HG02885 (cell line): ENCODE measurements around the gene RRM1.
"Not testable (repeated sequence)": the region's sequence is repeated elsewhere in the genome, so short reads cannot be mapped to it uniquely, and the experiment has no call there.

ENCODE experiments used
- ATAC-seq: cut with Tn5 transposase; IDR thresholded peaks from one replicate; pipeline ENCODE4 v1.9.1; 2021; ENCODE audit warnings: mild to moderate bottlenecking; ENCODE audit not compliant: unreplicated experiment, poor library complexity

The RRM1 gene

GRCh38 chr11:4094348-4095291 lies at the start of gene RRM1:
RRM1 (plus strand) TSS chr11:4094799; CDS start chr11:4095013, 214 bp downstream.
- ATAC-seq, result peak; percentile 94

DNA sequence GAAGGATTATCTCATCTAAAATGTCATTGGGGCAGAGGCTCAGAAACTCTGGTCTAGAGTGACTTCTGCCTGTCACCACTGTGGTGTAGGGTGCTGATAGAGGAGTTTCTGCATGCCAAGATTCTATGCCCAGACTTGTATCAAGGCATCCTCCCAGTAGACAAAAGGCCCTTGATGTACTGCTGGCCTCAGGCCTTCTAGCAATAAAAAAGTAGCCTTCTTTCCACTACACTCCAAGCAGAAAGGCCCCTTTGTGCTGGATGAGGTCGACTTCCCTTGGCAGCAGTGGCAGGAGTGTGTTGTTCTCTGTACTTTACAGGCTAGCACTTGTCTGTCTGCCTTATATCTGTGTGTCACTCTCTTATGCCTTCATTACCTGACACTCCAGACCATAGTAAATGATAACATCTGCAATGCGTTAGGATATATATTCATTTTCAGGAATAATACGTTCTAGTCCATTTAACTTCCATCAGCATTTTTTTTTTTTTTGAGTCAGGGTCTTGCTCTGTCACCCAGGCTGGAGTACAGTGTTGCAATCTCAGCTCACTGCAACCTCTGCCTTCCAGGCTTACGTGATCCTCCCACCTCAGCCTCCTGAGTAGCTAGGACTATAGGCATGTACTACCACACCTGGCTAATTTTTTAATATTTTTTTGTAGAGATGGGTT lies 49.5 kb upstream of the RRM1 start:
- no peak for ATAC-seq

GRCh38 chr11:4048340-4048739 lies 46.3 kb upstream of the RRM1 start:
- ATAC-seq, result no peak

DNA sequence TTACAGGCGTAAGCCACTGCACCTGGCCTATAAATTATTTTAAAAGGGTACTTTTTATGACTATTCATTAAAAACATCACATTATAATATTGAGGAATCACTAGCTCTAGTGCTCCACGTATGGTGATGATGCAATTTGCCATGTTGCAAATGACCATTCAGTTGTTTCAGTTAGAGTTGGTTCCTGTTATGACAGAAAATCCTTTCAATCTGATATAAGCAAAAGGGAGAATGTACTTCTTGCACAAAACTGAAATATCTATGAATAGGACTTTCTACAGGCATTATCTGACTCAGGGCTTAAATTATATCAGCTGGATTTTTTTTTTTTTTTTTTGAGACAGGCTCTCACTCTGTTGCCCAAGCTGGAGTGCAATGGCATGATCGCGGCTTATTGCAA lies 45.6 kb upstream of the RRM1 start:
- ATAC-seq, result no peak

DNA sequence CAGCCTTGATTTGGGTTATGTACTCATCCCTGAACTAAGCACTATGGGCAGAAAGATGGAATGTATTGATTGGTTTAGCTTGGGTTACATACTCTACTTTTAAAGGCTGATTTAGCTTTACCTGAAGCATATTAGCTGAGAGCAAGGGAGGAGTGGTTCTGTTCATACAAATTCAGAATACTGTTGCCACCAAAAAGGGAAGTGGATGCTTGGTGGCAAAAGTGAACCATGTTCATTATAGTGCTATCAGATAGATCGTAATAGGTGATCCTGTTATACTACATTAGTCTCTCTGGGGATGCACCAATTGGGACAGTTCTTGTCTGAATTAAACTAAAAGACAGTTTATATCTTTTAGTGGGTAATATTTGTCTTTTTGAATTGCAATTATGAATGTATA lies 44.5 kb upstream of the RRM1 start:
- no peak for ATAC-seq

DNA sequence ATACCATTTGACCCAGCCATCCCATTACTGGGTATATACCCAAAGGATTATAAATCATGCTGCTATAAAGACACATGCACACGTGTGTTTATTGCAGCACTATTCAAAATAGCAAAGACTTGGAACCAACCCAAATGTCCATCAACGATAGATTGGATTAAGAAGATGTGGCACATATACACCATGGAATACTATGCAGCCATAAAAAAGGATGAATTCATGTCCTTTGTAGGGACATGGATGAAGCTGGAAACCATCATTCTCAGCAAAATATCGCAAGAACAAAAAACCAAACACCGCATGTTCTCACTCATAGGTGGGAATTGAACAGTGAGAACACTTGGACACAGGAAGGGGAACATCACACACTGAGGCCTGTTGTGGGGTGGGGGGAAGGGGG lies 41.4 kb upstream of the RRM1 start:
- ATAC-seq, result not testable (repeated sequence)

DNA sequence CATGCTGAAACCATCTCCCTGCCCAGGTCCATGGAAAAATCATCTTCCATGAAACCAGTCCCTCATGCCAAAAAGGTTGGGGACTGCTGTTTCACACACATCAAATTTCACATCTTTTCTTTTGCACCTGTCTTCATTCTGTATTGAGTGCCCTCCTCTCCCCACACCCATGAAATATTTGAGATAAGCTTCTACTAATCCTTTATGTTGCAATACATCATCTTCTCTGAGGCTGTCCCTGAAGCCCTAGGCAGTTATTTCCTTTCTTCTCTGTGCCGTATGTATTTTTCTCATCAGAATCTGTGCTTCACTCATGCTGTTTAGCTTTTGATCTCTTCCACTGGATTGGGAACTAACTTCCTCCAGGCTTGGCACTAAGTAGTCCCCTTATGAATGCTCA lies 40.0 kb upstream of the RRM1 start:
- no peak for ATAC-seq

- no peak for ATAC-seq
Measured at GRCh38 chr11:4059424-4059823, 35.2 kb upstream of the RRM1 start.

DNA sequence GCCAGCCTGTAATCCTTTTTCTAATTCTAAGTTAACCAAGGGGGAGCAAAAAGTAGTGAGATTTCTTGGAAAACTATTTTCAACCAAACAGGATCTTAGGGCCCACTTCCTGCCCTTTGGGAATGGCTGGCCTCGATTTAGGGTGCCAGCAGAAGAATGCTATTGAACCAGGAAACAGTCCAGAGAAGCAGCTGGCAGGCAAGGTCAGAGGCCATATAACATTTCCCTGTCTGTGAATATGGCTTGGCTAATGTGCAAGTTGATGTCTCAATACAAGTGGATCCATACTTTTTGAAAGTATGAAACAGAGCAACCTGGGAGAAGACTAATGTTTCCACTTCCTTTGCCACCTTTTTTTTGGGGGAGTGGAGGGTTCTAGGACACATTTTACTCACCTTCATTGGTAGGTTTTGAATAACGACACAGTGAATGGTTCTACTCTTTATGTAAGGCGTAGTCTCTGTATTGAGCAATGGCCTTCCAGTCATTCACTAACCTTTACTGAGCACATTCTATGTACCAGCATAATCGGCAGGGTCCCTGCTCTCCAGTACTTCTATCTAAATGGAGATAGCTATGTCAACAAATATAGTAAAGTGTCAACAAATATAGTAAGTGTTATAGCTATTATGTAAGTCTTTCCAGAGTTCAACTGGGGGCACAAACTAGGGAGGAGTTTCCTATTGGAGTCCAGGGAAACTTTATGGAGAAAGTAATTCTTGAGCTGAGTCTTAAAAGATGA lies 34.2 kb upstream of the RRM1 start:
- no peak for ATAC-seq

GRCh38 chr11:4061700-4062099 lies 32.9 kb upstream of the RRM1 start:
- ATAC-seq, result no peak

DNA sequence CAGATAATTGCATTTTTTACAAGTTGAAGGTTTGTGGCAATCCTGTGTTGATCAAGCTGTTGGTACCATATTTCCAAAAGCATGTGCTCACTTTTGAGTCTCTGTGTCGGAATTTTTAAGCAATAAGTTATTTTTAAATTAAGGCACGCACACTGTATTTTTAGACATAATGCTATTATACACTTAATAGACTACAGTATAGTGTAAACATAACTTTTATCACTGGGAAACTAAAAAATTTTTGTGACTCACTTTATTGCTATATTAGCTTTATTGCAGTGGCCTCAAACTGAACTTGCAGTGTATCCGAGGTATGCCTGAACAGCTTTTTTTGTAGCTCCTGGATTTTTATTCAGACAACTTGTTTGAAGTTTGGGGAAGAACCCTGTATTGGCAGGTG lies 31.3 kb upstream of the RRM1 start:
- no peak for ATAC-seq

DNA sequence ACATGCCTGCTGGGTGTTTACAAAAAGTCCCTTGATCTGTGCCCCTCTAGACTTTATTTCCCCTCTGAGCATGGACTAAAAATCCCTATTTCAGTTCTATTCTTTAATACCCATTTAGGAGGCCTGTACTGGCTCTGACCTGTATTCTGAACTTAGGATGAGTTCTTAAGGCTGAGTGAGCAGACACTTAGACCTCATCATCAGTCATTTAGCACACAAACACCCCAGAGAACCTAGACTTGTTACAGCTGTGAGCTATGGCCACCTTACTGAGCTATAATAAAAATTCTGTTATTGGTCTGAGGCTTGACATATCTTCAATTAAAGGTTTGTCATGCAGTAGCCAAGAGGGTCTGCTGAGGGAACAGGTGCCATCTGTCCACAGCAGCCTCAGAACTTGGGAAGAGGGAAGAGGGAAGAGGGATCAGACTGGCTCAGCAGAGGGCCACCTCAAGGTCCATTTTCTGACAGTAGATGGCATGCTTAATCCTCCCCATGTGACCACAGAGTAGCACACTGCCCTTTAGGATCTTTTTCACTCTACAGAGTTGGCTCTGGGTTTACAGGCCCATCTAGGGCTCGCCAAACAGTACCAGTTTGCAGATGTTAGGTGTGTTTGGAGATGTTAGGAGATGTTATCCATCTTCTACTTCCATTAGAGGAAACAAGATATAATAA lies 30.2 kb upstream of the RRM1 start:
- no peak for ATAC-seq

DNA sequence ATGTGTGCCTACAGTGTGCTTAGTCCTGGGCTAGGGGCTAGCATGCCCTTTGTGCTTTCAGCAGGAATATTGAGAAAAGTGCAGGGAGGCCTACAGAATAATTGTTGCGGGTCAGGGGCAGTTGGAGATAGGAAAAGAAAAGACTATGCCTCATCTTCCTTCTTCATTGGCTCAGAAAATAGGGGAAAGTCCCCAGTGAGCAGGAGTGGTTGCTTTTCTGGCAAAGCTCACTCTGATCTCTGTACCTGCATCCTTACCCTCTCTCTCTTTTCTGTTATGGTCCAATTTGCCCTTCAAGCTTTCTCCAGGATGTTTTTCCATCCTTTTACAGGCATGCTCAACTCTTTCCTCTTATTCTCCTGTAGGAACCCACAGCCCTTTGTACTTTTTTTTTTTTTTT lies 29.5 kb upstream of the RRM1 start:
- no peak for ATAC-seq

GRCh38 chr11:4065601-4066377 lies 28.8 kb upstream of the RRM1 start:
- no peak for ATAC-seq

GRCh38 chr11:4066910-4067309 lies 27.7 kb upstream of the RRM1 start:
- no peak for ATAC-seq

GRCh38 chr11:4068962-4069361 lies 25.6 kb upstream of the RRM1 start:
- ATAC-seq, result no peak

- no peak for ATAC-seq
Measured at GRCh38 chr11:4071325-4071724, 23.3 kb upstream of the RRM1 start.

GRCh38 chr11:4071914-4072313 lies 22.7 kb upstream of the RRM1 start:
- ATAC-seq, result no peak

- no peak for ATAC-seq
Measured at GRCh38 chr11:4072668-4073285, 21.8 kb upstream of the RRM1 start.
